Hepatocyte (in vitro differentiated cells): ENCODE measurements around the gene MBOAT7. TPM values are rescaled to one million over a fixed set of nuclear protein-coding genes. Genes with fewer than 3 reads are reported as not detected.
A peak's percentile ranks its signal among the peaks of the same experiment; 100 is the strongest.

Source experiments
- DNase-seq: peaks from one replicate; pipeline ENCODE4 v3.0.0-alpha.2; 2016; ENCODE audit warnings: low spot score
- H2AFZ ChIP-seq: fragments of 200-600 bp; sonication (generic); 2 replicates; pipeline ENCODE4 v1.6.0; 2016; ENCODE audit warnings: antibody characterized with exemption, mild to moderate bottlenecking
- H3K27ac ChIP-seq: fragments of 200-600 bp; sonication (generic); 2 replicates; pipeline ENCODE4 v1.5.1; 2016; ENCODE audit warnings: mild to moderate bottlenecking
- H3K27me3 ChIP-seq: fragments of 200-600 bp; sonication (generic); 2 replicates; pipeline ENCODE4 v1.6.1; 2016
- H3K36me3 ChIP-seq: fragments of 200-600 bp; sonication (generic); replicated peaks from 2 replicates; pipeline ENCODE4 v1.5.1; 2016; ENCODE audit warnings: low read depth; ENCODE audit not compliant: insufficient read depth
- H3K4me1 ChIP-seq: fragments of 200-600 bp; sonication (generic); 2 replicates; pipeline ENCODE4 v1.5.1; 2016; ENCODE audit warnings: mild to moderate bottlenecking, moderate library complexity; ENCODE audit not compliant: insufficient read depth
- H3K4me2 ChIP-seq: fragments of 200-600 bp; sonication (generic); 2 replicates; pipeline ENCODE4 v1.6.0; 2016
- H3K4me3 ChIP-seq: fragments of 200-600 bp; sonication (generic); 2 replicates; pipeline ENCODE4 v1.5.1; 2016; ENCODE audit warnings: mild to moderate bottlenecking
- H3K79me2 ChIP-seq: fragments of 200-600 bp; sonication (generic); 2 replicates; pipeline ENCODE4 v1.6.0; 2017; ENCODE audit warnings: mild to moderate bottlenecking
- H3K9me2 ChIP-seq: fragments of 200-600 bp; sonication (generic); replicated peaks from 2 replicates; pipeline ENCODE4 v1.6.0; 2017; ENCODE audit warnings: mild to moderate bottlenecking; ENCODE audit not compliant: insufficient read depth
- H3K9me3 ChIP-seq: fragments of 200-600 bp; sonication (generic); 2 replicates; pipeline ENCODE4 v1.5.1; 2016; ENCODE audit warnings: low read depth, mild to moderate bottlenecking
- H4K20me1 ChIP-seq: fragments of 200-600 bp; sonication (generic); 2 replicates; pipeline ENCODE4 v1.6.0; 2016; ENCODE audit warnings: mild to moderate bottlenecking; ENCODE audit not compliant: insufficient read depth, poor library complexity, severe bottlenecking
- CTCF ChIP-seq: fragments of 200-600 bp; sonication (generic); IDR thresholded peaks from 2 replicates; pipeline ENCODE4 v1.5.1; 2016; ENCODE audit warnings: antibody characterized with exemption, mild to moderate bottlenecking; ENCODE audit not compliant: poor library complexity
- EZH2 ChIP-seq: fragments of 200-600 bp; sonication (generic); IDR thresholded peaks from 2 replicates; pipeline ENCODE4 v1.6.1; 2016; ENCODE audit warnings: antibody characterized with exemption, mild to moderate bottlenecking, borderline replicate concordance
- EZH2phosphoT487 ChIP-seq: fragments of 200-600 bp; sonication (generic); IDR thresholded peaks from one replicate; pipeline ENCODE4 v1.6.1; 2018; ENCODE audit warnings: antibody characterized with exemption, mild to moderate bottlenecking, low read depth, moderate library complexity; ENCODE audit not compliant: unreplicated experiment, severe bottlenecking
- WGBS: methylation state at CpG from one replicate; pipeline ENCODE4 v1.1.6; 2016; ENCODE audit warnings: low lambda C conversion rate; ENCODE audit errors: missing lambda C conversion rate; 5-methylcytosine and 5-hydroxymethylcytosine counted together
- polyA plus RNA-seq: library from polyadenylated mRNA; unstranded; fragments of >200 nt; fragmentation: Nextera tagmentation; extraction: Ambion mirVana; gene quantifications from 2 replicates; pipeline ENCODE4 v1.2.1, GENCODE V29; 2016
- total RNA-seq: library from RNA; depleted of rRNA; stranded (reverse); fragments of >200 nt; gene quantifications from 2 replicates; pipeline ENCODE4 v1.2.3, GENCODE V29; 2014

Gene MBOAT7
- total and polyA plus RNA-seq, 2 experiments from 2014 or later = 93.5 to 179 TPM

GRCh38 chr19:54136864-54137698, 52.3 kb downstream of the MBOAT7 start:
- Histone ChIP-seq H3K4me1 (peaks cover 11% of the 10 kb centered on the region), H3K9me2 (no peaks in the 10 kb centered on the region), H3K79me2 (peaks cover 44% of the 10 kb centered on the region), H3K36me3 (no peaks in the 10 kb centered on the region), H3K27me3 (no peaks in the 10 kb centered on the region), H2AFZ (peak overlapping the region; percentile 21), H3K27ac (peak overlapping the region; percentile 15), H4K20me1 (peaks cover 40% of the 10 kb centered on the region), H3K9me3 (no peaks in the 10 kb centered on the region), H3K4me3 (peak overlapping the region; percentile 8), H3K4me2 (peak overlapping the region; percentile 81)
- DNase-seq = peak; percentile 100
- under 1% methylated on average over 43 of the region's 46 CpGs for WGBS
- TF ChIP-seq CTCF = no peak
- TF ChIP-seq EZH2phosphoT487 = no peak
- no peak for TF ChIP-seq EZH2

DNA sequence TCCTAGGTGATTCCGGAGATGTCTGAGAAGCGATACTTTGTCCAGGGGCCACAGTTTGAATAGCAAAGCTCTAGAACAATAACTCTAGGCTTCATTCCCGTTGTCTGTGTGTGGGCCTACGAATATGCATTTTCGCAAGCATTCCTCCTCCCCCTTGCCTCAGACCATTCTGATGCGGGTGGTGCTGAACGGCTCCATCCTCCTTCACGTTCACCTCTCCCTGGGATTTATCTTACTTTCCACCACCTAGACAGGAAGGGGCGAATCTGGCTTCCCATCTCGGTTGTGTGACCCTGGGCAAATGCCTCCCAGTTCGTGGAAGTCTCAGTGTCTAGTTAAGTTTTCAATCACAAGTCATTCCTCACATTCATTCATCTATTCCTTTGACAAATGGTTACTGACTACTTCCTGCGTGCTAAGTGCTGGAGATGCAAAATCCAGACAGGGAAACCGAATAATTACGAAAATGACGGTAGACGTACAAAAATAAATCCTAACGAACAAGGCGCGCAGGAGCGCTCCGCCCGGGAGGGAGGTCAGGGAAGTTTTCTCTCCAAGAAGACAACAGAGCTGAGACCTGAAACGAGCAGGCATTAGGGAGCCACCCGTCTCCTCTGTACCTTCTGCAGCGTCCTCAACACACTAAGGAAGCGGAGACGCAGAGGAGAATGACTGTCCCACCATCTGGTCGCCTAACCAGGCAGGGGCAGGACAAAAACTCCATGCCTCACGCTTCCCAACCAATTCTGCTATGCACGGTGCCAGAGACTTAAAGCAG, 53.1 kb downstream of the MBOAT7 start:
- Histone ChIP-seq H3K36me3 (no peaks in the 10 kb centered on the region), H3K9me2 (no peaks in the 10 kb centered on the region), H3K27ac (peak overlapping the region; percentile 15), H3K4me1 (peaks cover 11% of the 10 kb centered on the region), H3K27me3 (no peaks in the 10 kb centered on the region), H3K9me3 (no peaks in the 10 kb centered on the region), H3K4me2 (peak overlapping the region; percentile 81), H3K4me3 (peak overlapping the region; percentile 8), H2AFZ (peak overlapping the region; percentile 21), H4K20me1 (peaks cover 32% of the 10 kb centered on the region), H3K79me2 (peaks cover 36% of the 10 kb centered on the region)
- TF ChIP-seq CTCF (no peak), EZH2phosphoT487 (no peak), EZH2 (no peak)
- DNase-seq = peak; percentile 22
- 2% methylated on average over 30 of the region's 30 CpGs for WGBS

GRCh38 chr19:54133957-54134590, 55.3 kb downstream of the MBOAT7 start:
- peaks cover 14% of the 10 kb centered on the region for H3K79me2 ChIP-seq
- no peak overlapping the region for H2AFZ ChIP-seq
- H3K9me3 ChIP-seq = no peaks in the 10 kb centered on the region
- H4K20me1 ChIP-seq = peaks cover 10% of the 10 kb centered on the region
- H3K9me2 ChIP-seq = no peaks in the 10 kb centered on the region
- H3K4me1 ChIP-seq = peaks cover 8% of the 10 kb centered on the region
- no peak overlapping the region for H3K4me3 ChIP-seq
- H3K27me3 ChIP-seq = no peaks in the 10 kb centered on the region
- no peak overlapping the region for H3K4me2 ChIP-seq
- H3K27ac ChIP-seq = no peak overlapping the region
- WGBS = 72% methylated on average over 2 of the region's 2 CpGs
- no peaks in the 10 kb centered on the region for H3K36me3 ChIP-seq
- DNase-seq = no peak
- TF ChIP-seq CTCF (no peak), EZH2phosphoT487 (no peak), EZH2 (no peak)
